ENCODE results near the gene EPB41L4B. TPM values are rescaled to one million over a fixed set of nuclear protein-coding genes. Genes with fewer than 3 reads are reported as not detected.
"Not testable (repeated sequence)": the region's sequence is repeated elsewhere in the genome, so short reads cannot be mapped to it uniquely, and the experiment has no call there.

The EPB41L4B gene
- polyA plus RNA-seq, 1 donor from 2014 or later: 4.1 TPM

DNA sequence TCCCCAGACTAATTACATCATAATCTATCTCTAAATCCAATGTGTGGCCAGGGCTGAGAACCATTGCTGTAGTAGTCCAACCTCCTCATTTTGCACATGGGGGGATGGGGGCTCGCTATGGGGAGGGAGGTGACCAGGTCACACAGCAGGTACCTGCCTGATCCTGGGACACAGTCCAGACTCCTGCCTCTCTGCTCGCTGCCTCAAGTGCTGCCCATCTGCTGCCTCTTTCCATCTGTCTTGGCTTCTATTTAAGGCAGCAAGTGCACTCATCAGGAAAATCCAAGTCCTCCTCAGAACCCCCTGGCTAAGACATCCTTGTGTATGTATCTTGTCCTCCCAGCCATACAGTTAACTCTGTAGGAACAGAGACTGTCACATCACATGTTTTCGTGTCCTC lies 96.1 kb downstream of the EPB41L4B start:
- no peaks in the 10 kb centered on the region for H3K9me3 ChIP-seq (ENCODE audit: low read length)
- H4K20me1 ChIP-seq (ENCODE audit: insufficient read depth): no peaks in the 10 kb centered on the region
- no peaks in the 10 kb centered on the region for H3K36me3 ChIP-seq (ENCODE audit: insufficient read depth, low read length)
- H3K4me2 ChIP-seq (ENCODE audit: low read length): no peak overlapping the region
- H3K27ac ChIP-seq (ENCODE audit: low read length): no peak overlapping the region
- no peaks in the 10 kb centered on the region for H3K79me2 ChIP-seq (replicated peaks; ENCODE audit: insufficient read depth, low read length)
- no peak overlapping the region for H3K4me3 ChIP-seq (ENCODE audit: low read length)
- no peaks in the 10 kb centered on the region for H3K9me2 ChIP-seq (ENCODE audit: insufficient read depth, low read length)
- H2AFZ ChIP-seq (ENCODE audit: low read depth, low read length): no peak overlapping the region
- H3K9ac ChIP-seq (ENCODE audit: low read length): no peak overlapping the region
- H3K27me3 ChIP-seq (ENCODE audit: insufficient read depth, low read depth, low read length): no peaks in the 10 kb centered on the region
- TF ChIP-seq RAD21 (conservative IDR thresholded peaks at IDR 0.05) (no peak), EZH2 (IDR thresholded peaks at IDR 0.05; ENCODE audit: borderline replicate concordance, insufficient read depth, low read length, poor library complexity, severe bottlenecking) (no peak), SMC3 (conservative IDR thresholded peaks at IDR 0.05; ENCODE audit: poor library complexity) (no peak), TAF1 (IDR thresholded peaks at IDR 0.05; ENCODE audit: low read depth) (no peak), POLR2AphosphoS5 (IDR thresholded peaks at IDR 0.05) (no peak), EP300 (conservative IDR thresholded peaks at IDR 0.05; ENCODE audit: poor library complexity, severe bottlenecking) (no peak), MXI1 (conservative IDR thresholded peaks at IDR 0.05; ENCODE audit: poor library complexity, severe bottlenecking) (no peak)
- TF ChIP-seq, protein P1, sequence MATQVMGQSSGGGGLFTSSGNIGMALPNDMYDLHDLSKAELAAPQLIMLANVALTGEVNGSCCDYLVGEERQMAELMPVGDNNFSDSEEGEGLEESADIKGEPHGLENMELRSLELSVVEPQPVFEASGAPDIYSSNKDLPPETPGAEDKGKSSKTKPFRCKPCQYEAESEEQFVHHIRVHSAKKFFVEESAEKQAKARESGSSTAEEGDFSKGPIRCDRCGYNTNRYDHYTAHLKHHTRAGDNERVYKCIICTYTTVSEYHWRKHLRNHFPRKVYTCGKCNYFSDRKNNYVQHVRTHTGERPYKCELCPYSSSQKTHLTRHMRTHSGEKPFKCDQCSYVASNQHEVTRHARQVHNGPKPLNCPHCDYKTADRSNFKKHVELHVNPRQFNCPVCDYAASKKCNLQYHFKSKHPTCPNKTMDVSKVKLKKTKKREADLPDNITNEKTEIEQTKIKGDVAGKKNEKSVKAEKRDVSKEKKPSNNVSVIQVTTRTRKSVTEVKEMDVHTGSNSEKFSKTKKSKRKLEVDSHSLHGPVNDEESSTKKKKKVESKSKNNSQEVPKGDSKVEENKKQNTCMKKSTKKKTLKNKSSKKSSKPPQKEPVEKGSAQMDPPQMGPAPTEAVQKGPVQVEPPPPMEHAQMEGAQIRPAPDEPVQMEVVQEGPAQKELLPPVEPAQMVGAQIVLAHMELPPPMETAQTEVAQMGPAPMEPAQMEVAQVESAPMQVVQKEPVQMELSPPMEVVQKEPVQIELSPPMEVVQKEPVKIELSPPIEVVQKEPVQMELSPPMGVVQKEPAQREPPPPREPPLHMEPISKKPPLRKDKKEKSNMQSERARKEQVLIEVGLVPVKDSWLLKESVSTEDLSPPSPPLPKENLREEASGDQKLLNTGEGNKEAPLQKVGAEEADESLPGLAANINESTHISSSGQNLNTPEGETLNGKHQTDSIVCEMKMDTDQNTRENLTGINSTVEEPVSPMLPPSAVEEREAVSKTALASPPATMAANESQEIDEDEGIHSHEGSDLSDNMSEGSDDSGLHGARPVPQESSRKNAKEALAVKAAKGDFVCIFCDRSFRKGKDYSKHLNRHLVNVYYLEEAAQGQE (IDR thresholded peaks at IDR 0.05; ENCODE audit: borderline replicate concordance): no peak
- TF ChIP-seq, protein P2, sequence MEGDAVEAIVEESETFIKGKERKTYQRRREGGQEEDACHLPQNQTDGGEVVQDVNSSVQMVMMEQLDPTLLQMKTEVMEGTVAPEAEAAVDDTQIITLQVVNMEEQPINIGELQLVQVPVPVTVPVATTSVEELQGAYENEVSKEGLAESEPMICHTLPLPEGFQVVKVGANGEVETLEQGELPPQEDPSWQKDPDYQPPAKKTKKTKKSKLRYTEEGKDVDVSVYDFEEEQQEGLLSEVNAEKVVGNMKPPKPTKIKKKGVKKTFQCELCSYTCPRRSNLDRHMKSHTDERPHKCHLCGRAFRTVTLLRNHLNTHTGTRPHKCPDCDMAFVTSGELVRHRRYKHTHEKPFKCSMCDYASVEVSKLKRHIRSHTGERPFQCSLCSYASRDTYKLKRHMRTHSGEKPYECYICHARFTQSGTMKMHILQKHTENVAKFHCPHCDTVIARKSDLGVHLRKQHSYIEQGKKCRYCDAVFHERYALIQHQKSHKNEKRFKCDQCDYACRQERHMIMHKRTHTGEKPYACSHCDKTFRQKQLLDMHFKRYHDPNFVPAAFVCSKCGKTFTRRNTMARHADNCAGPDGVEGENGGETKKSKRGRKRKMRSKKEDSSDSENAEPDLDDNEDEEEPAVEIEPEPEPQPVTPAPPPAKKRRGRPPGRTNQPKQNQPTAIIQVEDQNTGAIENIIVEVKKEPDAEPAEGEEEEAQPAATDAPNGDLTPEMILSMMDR (IDR thresholded peaks at IDR 0.05; ENCODE audit: poor library complexity, severe bottlenecking): no peak
- no peaks in the 10 kb centered on the region for H3F3A ChIP-seq (ENCODE audit: insufficient read depth, low read length, poor library complexity, severe bottlenecking)

DNA sequence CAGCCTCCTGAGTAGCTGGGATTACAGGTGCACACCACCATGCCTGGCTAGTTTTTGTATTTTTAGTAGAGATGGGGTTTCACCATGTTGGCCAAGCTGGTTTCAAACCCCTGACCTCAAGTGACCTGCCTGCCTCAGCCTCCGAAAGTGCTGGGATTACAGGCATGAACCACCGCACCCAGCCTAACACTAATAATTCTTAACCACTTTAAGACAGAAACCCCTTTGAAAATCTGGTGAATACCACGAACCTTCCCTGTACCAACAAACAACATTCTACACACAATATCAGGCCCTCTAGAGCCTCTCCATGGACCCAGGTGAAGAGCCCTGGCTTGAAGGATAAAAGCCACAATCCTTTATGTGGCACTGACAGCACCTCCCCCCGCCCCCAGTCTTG lies 102.6 kb downstream of the EPB41L4B start:
- H3K4me2 ChIP-seq (ENCODE audit: low read length); H3K27me3 ChIP-seq (ENCODE audit: insufficient read depth, low read depth, low read length); H3K79me2 ChIP-seq (replicated peaks; ENCODE audit: insufficient read depth, low read length); H3K9me2 ChIP-seq (ENCODE audit: insufficient read depth, low read length); H3K27ac ChIP-seq (ENCODE audit: low read length); H3F3A ChIP-seq (ENCODE audit: insufficient read depth, low read length, poor library complexity, severe bottlenecking); H3K9me3 ChIP-seq (ENCODE audit: low read length); H3K36me3 ChIP-seq (ENCODE audit: insufficient read depth, low read length); H3K4me3 ChIP-seq (ENCODE audit: low read length); H3K9ac ChIP-seq (ENCODE audit: low read length); H2AFZ ChIP-seq (ENCODE audit: low read depth, low read length); H4K20me1 ChIP-seq (ENCODE audit: insufficient read depth): not testable (repeated sequence)

DNA sequence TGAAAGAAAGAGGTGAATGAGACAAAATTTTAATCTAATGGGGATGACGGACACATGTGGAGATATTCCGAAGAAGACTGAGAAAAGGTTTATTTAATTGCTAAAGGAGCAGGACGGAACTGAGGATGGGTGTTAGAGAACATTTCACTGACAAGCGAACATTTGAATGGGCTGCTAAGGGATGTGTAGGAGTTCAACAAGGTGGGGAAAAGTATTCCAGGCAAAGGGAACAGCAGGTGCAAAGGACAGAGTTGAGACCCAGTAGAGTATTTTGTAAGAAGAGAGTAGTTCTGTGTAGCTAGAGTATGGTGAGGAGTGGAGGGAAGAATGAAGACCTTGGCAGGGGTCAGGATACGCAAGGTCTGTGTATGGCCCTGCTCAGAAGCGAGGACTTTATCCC lies 106.4 kb downstream of the EPB41L4B start:
- H3K9me2 ChIP-seq (ENCODE audit: insufficient read depth, low read length): no peaks in the 10 kb centered on the region
- no peak overlapping the region for H3K9ac ChIP-seq (ENCODE audit: low read length)
- no peak overlapping the region for H3K4me2 ChIP-seq (ENCODE audit: low read length)
- H3K4me3 ChIP-seq (ENCODE audit: low read length): no peak overlapping the region
- no peak for TF ChIP-seq EP300 (conservative IDR thresholded peaks at IDR 0.05; ENCODE audit: poor library complexity, severe bottlenecking)
- TF ChIP-seq, protein P1 (IDR thresholded peaks at IDR 0.05; ENCODE audit: borderline replicate concordance): no peak
- no peak for TF ChIP-seq MXI1 (conservative IDR thresholded peaks at IDR 0.05; ENCODE audit: poor library complexity, severe bottlenecking)
- no peak for TF ChIP-seq SMC3 (conservative IDR thresholded peaks at IDR 0.05; ENCODE audit: poor library complexity)
- no peak for TF ChIP-seq TAF1 (IDR thresholded peaks at IDR 0.05; ENCODE audit: low read depth)
- TF ChIP-seq POLR2AphosphoS5 (IDR thresholded peaks at IDR 0.05): no peak
- TF ChIP-seq RAD21 (conservative IDR thresholded peaks at IDR 0.05): no peak
- no peak for TF ChIP-seq EZH2 (IDR thresholded peaks at IDR 0.05; ENCODE audit: borderline replicate concordance, insufficient read depth, low read length, poor library complexity, severe bottlenecking)
- TF ChIP-seq, protein P2 (IDR thresholded peaks at IDR 0.05; ENCODE audit: poor library complexity, severe bottlenecking): no peak
- H3K27ac ChIP-seq (ENCODE audit: low read length): no peak overlapping the region
- H3K36me3 ChIP-seq (ENCODE audit: insufficient read depth, low read length): no peaks in the 10 kb centered on the region
- H2AFZ ChIP-seq (ENCODE audit: low read depth, low read length): no peak overlapping the region
- no peaks in the 10 kb centered on the region for H4K20me1 ChIP-seq (ENCODE audit: insufficient read depth)
- no peaks in the 10 kb centered on the region for H3F3A ChIP-seq (ENCODE audit: insufficient read depth, low read length, poor library complexity, severe bottlenecking)
- H3K79me2 ChIP-seq (replicated peaks; ENCODE audit: insufficient read depth, low read length): no peaks in the 10 kb centered on the region
- no peaks in the 10 kb centered on the region for H3K9me3 ChIP-seq (ENCODE audit: low read length)
- H3K27me3 ChIP-seq (ENCODE audit: insufficient read depth, low read depth, low read length): no peaks in the 10 kb centered on the region

Data from neural cell (in vitro differentiated cells).